ENCODE results near the gene GRIP2.

DNA sequence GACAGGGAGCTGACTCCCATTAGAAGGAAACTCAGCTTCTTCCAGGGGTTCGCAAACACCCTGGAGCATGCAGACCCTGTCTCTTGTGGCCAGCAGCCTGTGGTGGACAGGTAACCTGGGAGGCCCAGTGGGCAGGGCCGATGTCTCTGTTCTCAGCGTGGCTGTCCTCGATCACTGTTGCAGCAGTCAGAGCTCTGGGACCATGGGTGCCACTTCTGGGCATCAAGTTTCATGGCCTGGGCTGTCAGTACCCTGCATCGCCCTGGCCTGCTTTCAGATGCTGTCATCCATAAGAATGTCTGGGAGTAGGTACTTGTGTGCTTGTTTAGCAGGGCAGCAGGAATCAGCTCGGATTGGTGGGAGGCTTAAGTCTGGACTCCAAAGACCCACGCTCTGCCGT is 83.3 kb downstream of the GRIP2 start:
- TF ChIP-seq EZH2 (IDR thresholded peaks at IDR 0.05), result no peak
- TF ChIP-seq, protein P1, sequence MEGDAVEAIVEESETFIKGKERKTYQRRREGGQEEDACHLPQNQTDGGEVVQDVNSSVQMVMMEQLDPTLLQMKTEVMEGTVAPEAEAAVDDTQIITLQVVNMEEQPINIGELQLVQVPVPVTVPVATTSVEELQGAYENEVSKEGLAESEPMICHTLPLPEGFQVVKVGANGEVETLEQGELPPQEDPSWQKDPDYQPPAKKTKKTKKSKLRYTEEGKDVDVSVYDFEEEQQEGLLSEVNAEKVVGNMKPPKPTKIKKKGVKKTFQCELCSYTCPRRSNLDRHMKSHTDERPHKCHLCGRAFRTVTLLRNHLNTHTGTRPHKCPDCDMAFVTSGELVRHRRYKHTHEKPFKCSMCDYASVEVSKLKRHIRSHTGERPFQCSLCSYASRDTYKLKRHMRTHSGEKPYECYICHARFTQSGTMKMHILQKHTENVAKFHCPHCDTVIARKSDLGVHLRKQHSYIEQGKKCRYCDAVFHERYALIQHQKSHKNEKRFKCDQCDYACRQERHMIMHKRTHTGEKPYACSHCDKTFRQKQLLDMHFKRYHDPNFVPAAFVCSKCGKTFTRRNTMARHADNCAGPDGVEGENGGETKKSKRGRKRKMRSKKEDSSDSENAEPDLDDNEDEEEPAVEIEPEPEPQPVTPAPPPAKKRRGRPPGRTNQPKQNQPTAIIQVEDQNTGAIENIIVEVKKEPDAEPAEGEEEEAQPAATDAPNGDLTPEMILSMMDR (IDR thresholded peaks at IDR 0.05), result no peak
